GM21360 (cell line): ENCODE data around the gene PPP1R13L.
"Not testable (repeated sequence)": the region's sequence is repeated elsewhere in the genome, so short reads cannot be mapped to it uniquely, and the experiment has no call there.

Experiments
- ATAC-seq: cut with Tn5 transposase; IDR thresholded peaks from one replicate; pipeline ENCODE4 v1.9.1; 2021; ENCODE audit warnings: mild to moderate bottlenecking, moderate library complexity; ENCODE audit not compliant: unreplicated experiment

Gene PPP1R13L

GRCh38 chr19:45404557-45405434 lies at the start of gene PPP1R13L:
Gene PPP1R13L (minus strand): TSS chr19:45405069. CDS start chr19:45398318, 6,751 bp downstream.
- ATAC-seq, result no peak

GRCh38 chr19:45451850-45452387 lies 47.0 kb upstream of the PPP1R13L start:
- no peak for ATAC-seq

- ATAC-seq, result no peak
Measured at GRCh38 chr19:45451131-45451849, 46.4 kb upstream of the PPP1R13L start.

GRCh38 chr19:45450012-45450333 lies 45.1 kb upstream of the PPP1R13L start:
- peak; percentile 15 for ATAC-seq

- ATAC-seq, result no peak
Measured at GRCh38 chr19:45448887-45449299, 44.0 kb upstream of the PPP1R13L start.

- no peak for ATAC-seq
Measured at GRCh38 chr19:45448425-45448756, 43.5 kb upstream of the PPP1R13L start.

- no peak for ATAC-seq
Measured at GRCh38 chr19:45446944-45447343, 42.1 kb upstream of the PPP1R13L start.

GRCh38 chr19:45446295-45446694 lies 41.4 kb upstream of the PPP1R13L start:
- no peak for ATAC-seq

GRCh38 chr19:45445139-45445538 lies 40.3 kb upstream of the PPP1R13L start:
- no peak for ATAC-seq

- ATAC-seq, result peak; percentile 42
Measured at GRCh38 chr19:45444318-45445041, 39.6 kb upstream of the PPP1R13L start.

GRCh38 chr19:45443462-45444317 lies 38.8 kb upstream of the PPP1R13L start:
- ATAC-seq, result no peak

GRCh38 chr19:45442778-45443461 lies 38.1 kb upstream of the PPP1R13L start:
- ATAC-seq, result no peak

GRCh38 chr19:45442408-45442777 lies 37.5 kb upstream of the PPP1R13L start:
- ATAC-seq, result no peak

- ATAC-seq, result no peak
Measured at GRCh38 chr19:45440873-45441654, 36.2 kb upstream of the PPP1R13L start.

- ATAC-seq, result no peak
Measured at GRCh38 chr19:45440259-45440638, 35.4 kb upstream of the PPP1R13L start.

- peak; percentile 43 for ATAC-seq
Measured at GRCh38 chr19:45439569-45440258, 34.8 kb upstream of the PPP1R13L start.

GRCh38 chr19:45439190-45439568 lies 34.3 kb upstream of the PPP1R13L start:
- no peak for ATAC-seq

- ATAC-seq, result no peak
Measured at GRCh38 chr19:45437328-45437727, 32.5 kb upstream of the PPP1R13L start.

- ATAC-seq, result not testable (repeated sequence)
Measured at GRCh38 chr19:45432543-45432942, 27.7 kb upstream of the PPP1R13L start.
